GM12801 (cell line): ENCODE measurements around the gene LZTR1.

Experiments used
- TF ChIP-seq, protein P1 (sequence below): IDR thresholded peaks from one replicate; pipeline ENCODE4 v1.5.1; 2011; ENCODE audit warnings: control low read depth; ENCODE audit not compliant: insufficient read length; ENCODE audit errors: extremely low read depth

Gene LZTR1

DNA sequence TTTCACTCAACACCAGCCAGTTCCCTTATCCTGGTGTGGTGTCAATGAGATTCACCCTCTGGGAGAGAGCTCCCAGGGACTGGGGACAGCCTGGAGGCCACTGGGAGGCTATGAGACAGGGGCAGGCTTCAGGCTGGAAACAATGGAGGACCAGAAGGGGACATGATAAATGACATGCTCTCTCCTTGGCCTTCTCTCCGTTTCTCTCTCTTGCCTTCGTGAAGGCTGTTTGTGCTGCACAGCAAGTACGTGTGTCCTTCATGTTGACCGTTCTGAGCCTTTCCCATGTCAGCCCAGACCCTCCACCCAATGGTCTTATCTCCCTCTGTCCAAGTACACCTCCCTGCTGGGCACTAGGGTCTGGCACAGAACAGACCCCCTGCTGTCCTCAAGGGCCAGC, 1.6 kb upstream of the LZTR1 start:
- TF ChIP-seq, protein P1, sequence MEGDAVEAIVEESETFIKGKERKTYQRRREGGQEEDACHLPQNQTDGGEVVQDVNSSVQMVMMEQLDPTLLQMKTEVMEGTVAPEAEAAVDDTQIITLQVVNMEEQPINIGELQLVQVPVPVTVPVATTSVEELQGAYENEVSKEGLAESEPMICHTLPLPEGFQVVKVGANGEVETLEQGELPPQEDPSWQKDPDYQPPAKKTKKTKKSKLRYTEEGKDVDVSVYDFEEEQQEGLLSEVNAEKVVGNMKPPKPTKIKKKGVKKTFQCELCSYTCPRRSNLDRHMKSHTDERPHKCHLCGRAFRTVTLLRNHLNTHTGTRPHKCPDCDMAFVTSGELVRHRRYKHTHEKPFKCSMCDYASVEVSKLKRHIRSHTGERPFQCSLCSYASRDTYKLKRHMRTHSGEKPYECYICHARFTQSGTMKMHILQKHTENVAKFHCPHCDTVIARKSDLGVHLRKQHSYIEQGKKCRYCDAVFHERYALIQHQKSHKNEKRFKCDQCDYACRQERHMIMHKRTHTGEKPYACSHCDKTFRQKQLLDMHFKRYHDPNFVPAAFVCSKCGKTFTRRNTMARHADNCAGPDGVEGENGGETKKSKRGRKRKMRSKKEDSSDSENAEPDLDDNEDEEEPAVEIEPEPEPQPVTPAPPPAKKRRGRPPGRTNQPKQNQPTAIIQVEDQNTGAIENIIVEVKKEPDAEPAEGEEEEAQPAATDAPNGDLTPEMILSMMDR = no peak

DNA sequence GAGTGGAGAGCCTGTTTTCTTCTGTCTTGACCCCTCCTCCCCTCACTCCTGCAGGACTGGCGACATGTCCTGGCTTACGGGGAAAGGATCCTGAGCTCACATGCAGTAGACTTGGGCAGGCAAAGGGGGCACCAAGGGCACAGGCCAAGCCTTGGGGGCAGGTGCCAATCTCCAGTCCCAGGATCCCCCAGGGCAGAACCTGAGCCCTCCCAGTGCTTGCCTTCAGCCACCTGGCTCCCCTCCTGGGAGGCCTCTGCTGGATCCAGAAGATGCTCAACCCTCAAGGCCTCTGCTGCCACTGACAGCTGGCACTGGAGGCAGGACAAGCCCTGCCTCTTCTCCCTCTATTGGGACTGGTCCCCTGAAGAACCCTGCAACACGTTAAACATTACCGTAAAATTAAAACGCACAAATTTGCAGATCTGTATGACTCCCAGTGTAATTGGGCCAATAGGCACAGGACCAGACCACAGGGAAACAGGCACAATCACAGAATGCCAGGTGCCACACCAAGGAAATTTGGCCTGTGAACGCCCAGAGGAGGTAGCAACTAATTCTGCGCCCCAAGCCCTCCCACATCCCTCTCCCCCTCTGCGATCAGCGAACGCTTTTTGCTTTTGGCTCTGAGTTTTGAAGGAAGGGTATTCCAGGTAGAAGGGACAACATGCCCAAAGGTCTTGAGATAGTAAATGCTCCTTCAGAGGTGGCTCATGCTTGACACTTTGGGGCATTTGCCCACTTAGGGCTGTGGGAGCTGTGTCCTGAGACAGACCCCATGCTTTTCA, 967 bp upstream of the LZTR1 start:
- TF ChIP-seq, protein P1 = no peak

- TF ChIP-seq, protein P1 = no peak
These were observed 426 bp downstream of the LZTR1 start for GRCh38 chr22:20982563-20982882.

- TF ChIP-seq, protein P1 = no peak
These were observed 1.1 kb downstream of the LZTR1 start for GRCh38 chr22:20983081-20983771.

- TF ChIP-seq, protein P1 = no peak
These were observed 3.6 kb downstream of the LZTR1 start for GRCh38 chr22:20985720-20986119.

- TF ChIP-seq, protein P1 = no peak
These were observed 4.3 kb downstream of the LZTR1 start for GRCh38 chr22:20986365-20986764.

DNA sequence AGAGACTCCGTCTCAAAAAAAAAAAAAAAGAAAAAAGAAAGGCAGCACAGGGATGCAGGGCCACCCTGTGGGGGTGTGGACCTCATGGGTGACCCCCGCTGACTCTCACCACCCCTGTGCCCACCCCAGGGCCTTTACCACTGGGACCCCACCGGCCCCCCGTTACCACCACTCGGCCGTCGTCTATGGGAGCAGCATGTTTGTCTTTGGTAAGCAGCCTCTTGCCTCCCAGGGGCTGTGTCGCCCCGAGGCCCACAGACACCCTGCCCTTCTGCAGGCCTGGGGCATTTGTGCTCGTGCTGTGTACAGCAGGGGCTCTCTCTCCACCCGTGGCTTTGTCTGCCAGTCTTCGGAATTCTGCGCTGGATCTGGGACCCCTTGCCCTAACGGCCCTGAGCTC, 5.3 kb downstream of the LZTR1 start:
- TF ChIP-seq, protein P1 = no peak
